SU-DHL-6 (cell line): Measurements from ENCODE around the gene ARHGAP8.
"Not testable (repeated sequence)": the region's sequence is repeated elsewhere in the genome, so short reads cannot be mapped to it uniquely, and the experiment has no call there.

ENCODE experiments used
- H2AFZ ChIP-seq: fragments of 200-600 bp; sonication (generic); 2 replicates; pipeline ENCODE4 v1.6.1; 2014; ENCODE audit warnings: low read depth, mild to moderate bottlenecking, moderate library complexity, mixed read lengths, antibody characterized with exemption, low read length; ENCODE audit not compliant: severe bottlenecking
- H3F3A ChIP-seq: fragments of 200-600 bp; shearing (Covaris generic); 2 replicates; pipeline ENCODE4 v1.6.0; 2016; ENCODE audit warnings: antibody characterized with exemption, mild to moderate bottlenecking; ENCODE audit not compliant: insufficient read depth
- H3K27ac ChIP-seq: fragments of 200-600 bp; sonication (generic); 2 replicates; pipeline ENCODE4 v1.5.1; 2016; ENCODE audit warnings: low read depth, mild to moderate bottlenecking, low read length, moderate library complexity, mixed read lengths
- H3K27me3 ChIP-seq: fragments of 200-600 bp; sonication (generic), shearing (Covaris generic); 2 replicates; pipeline ENCODE4 v1.6.0; 2014; ENCODE audit warnings: mild to moderate bottlenecking, low read length
- H3K36me3 ChIP-seq: fragments of 200-600 bp; sonication (generic); 2 replicates; pipeline ENCODE4 v1.6.1; 2014; ENCODE audit warnings: mild to moderate bottlenecking, low read length, mixed read lengths
- H3K4me2 ChIP-seq: fragments of 300-600, 200-600 bp; shearing (Covaris generic), sonication (generic); 2 replicates; pipeline ENCODE4 v1.6.0; 2014; ENCODE audit warnings: low read length, low read depth, mild to moderate bottlenecking; ENCODE audit not compliant: poor library complexity, severe bottlenecking
- H3K4me3 ChIP-seq: fragments of 200-600 bp; sonication (generic); 2 replicates; pipeline ENCODE4 v1.5.1; 2014; ENCODE audit warnings: antibody characterized with exemption, low read length, mild to moderate bottlenecking, mixed read lengths; ENCODE audit not compliant: insufficient read depth, poor library complexity, severe bottlenecking
- H3K79me2 ChIP-seq: fragments of 200-600 bp; sonication (generic); 2 replicates; pipeline ENCODE4 v1.6.1; 2014; ENCODE audit warnings: mild to moderate bottlenecking, low read length, moderate library complexity; ENCODE audit not compliant: insufficient read depth
- H3K9ac ChIP-seq: fragments of 200-600 bp; sonication (generic); 2 replicates; pipeline ENCODE4 v1.7.0; 2014; ENCODE audit warnings: mild to moderate bottlenecking, low read length
- H3K9me2 ChIP-seq: fragments of 200-600 bp; sonication (generic); replicated peaks from 2 replicates; pipeline ENCODE4 v1.6.1; 2014; ENCODE audit warnings: low read length; ENCODE audit not compliant: insufficient read depth
- H3K9me3 ChIP-seq: fragments of 200-600 bp; sonication (generic); 2 replicates; pipeline ENCODE4 v1.6.1; 2014; ENCODE audit warnings: low read length, mixed read lengths; ENCODE audit not compliant: insufficient read depth
- H4K20me1 ChIP-seq: fragments of 200-600 bp; sonication (generic); 2 replicates; pipeline ENCODE4 v1.6.1; 2014; ENCODE audit warnings: low read depth, mild to moderate bottlenecking, antibody characterized with exemption, low read length, moderate library complexity, mixed read lengths
- EZH2phosphoT487 ChIP-seq: fragments of 200-600 bp; sonication (generic), shearing (Covaris generic); conservative IDR thresholded peaks from 2 replicates; pipeline ENCODE4 v1.6.1; 2018; ENCODE audit warnings: mild to moderate bottlenecking, antibody characterized with exemption, low read length, moderate library complexity, mixed read lengths
- TF ChIP-seq, protein P1 (sequence below): fragments of 200-600 bp; sonication (generic); IDR thresholded peaks from one replicate; pipeline ENCODE4 v1.5.1; 2017; ENCODE audit warnings: antibody characterized with exemption, mild to moderate bottlenecking, low read length, moderate library complexity; ENCODE audit not compliant: insufficient read depth, poor library complexity, severe bottlenecking

ARHGAP8 gene

DNA sequence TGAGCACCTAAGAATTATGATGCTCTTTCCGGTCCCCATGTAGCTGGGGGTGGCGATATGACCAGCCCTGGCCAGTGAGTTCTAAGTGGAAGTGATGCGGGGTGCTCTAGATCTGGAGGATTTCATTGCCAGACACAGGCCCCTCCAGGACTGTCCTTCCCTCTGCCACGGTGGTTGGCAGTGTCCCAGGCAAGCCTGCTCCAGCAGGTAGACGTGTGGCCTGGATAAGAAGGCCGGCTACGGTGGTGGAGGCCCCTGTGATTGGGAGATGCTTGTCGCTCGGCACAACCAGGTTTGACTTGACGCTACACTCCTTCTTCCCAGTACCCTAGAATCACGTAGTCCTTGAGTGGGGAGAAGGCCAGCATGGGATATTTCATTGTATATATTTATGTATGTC, 9.1 kb upstream of the ARHGAP8 start:
- no peaks in the 10 kb centered on the region for H3K27me3 ChIP-seq
- H3F3A ChIP-seq: no peaks in the 10 kb centered on the region
- H3K4me3 ChIP-seq: no peak overlapping the region
- H3K36me3 ChIP-seq: no peaks in the 10 kb centered on the region
- no peaks in the 10 kb centered on the region for H3K9me3 ChIP-seq
- no peak overlapping the region for H3K4me2 ChIP-seq
- no peak overlapping the region for H3K27ac ChIP-seq
- TF ChIP-seq, protein P1, sequence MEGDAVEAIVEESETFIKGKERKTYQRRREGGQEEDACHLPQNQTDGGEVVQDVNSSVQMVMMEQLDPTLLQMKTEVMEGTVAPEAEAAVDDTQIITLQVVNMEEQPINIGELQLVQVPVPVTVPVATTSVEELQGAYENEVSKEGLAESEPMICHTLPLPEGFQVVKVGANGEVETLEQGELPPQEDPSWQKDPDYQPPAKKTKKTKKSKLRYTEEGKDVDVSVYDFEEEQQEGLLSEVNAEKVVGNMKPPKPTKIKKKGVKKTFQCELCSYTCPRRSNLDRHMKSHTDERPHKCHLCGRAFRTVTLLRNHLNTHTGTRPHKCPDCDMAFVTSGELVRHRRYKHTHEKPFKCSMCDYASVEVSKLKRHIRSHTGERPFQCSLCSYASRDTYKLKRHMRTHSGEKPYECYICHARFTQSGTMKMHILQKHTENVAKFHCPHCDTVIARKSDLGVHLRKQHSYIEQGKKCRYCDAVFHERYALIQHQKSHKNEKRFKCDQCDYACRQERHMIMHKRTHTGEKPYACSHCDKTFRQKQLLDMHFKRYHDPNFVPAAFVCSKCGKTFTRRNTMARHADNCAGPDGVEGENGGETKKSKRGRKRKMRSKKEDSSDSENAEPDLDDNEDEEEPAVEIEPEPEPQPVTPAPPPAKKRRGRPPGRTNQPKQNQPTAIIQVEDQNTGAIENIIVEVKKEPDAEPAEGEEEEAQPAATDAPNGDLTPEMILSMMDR: no peak
- no peak for TF ChIP-seq EZH2phosphoT487
- no peaks in the 10 kb centered on the region for H4K20me1 ChIP-seq
- H2AFZ ChIP-seq: no peak overlapping the region
- no peak overlapping the region for H3K9ac ChIP-seq
- no peaks in the 10 kb centered on the region for H3K79me2 ChIP-seq
- H3K9me2 ChIP-seq: no peaks in the 10 kb centered on the region

DNA sequence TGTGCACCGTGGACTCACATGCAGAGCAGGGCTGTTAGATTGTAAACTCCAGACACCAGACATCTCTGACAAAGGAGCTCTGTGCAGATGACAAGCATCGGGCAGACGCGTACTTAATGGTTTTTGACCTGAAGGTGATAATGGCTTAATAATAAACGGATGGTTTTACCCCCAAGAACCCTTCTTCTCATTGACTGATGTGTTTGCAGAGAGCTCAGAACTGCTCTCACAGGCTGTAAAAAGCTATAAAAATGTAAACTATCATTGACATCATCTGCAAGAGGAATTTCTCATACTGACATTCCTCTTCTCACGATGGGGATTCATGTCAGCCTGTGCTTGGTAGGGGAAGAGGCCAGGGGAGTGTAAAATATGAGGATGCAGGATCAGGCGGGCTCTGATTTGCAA, 8.6 kb upstream of the ARHGAP8 start:
- H3K9me3 ChIP-seq: no peaks in the 10 kb centered on the region
- H4K20me1 ChIP-seq: no peaks in the 10 kb centered on the region
- H3K27me3 ChIP-seq: no peaks in the 10 kb centered on the region
- no peak overlapping the region for H3K4me2 ChIP-seq
- H3F3A ChIP-seq: no peaks in the 10 kb centered on the region
- no peak overlapping the region for H3K4me3 ChIP-seq
- no peak overlapping the region for H3K9ac ChIP-seq
- TF ChIP-seq EZH2phosphoT487: no peak
- TF ChIP-seq, protein P1: no peak
- no peaks in the 10 kb centered on the region for H3K9me2 ChIP-seq
- no peak overlapping the region for H3K27ac ChIP-seq
- no peaks in the 10 kb centered on the region for H3K79me2 ChIP-seq
- H2AFZ ChIP-seq: no peak overlapping the region
- no peaks in the 10 kb centered on the region for H3K36me3 ChIP-seq

DNA sequence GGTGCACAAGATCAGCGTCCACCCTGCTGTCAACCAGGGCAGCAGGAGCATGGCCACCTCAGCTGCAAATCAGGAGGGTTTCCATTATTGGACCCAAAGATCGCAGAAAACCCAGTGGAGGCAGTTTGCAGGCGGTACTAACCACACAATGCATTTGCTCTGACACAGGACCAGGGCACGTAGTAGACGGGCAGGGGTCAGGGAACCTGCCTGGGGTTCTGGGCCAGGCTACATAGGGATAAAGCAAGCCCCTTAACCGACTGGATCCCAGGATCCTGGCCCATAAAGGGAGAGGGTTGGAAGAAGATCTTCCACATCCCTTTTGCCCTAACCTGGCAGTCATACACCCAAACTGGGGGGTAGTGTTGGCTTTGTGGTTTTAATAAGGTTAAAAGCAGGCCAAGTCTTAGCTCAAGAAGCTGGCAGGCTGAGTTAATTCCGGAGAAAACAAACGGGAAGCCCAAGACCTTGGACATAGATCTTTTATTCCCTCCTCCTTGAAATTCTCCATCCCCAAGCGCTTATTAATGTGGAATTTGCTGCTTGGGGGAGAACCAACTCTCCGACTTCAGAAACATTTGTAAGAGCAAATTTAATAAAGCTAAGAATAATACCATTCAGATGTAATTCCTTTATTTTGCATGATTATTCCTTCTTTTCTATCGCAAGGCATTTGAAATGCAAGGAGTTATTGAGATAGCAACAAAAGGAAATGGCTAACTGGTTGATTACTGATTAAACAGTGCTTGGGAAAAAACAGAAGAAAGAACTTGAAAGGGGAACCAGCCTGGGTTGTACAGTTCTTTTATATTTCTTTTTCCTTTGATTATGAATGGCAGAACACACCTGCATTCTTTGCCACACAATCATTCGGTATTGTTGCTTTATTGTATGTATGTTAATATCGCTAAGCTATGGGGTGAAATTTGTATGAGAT, 6.3 kb upstream of the ARHGAP8 start:
- no peak overlapping the region for H3K9ac ChIP-seq
- H3K4me3 ChIP-seq: no peak overlapping the region
- H3F3A ChIP-seq: no peaks in the 10 kb centered on the region
- no peaks in the 10 kb centered on the region for H3K9me3 ChIP-seq
- H3K4me2 ChIP-seq: no peak overlapping the region
- H3K27me3 ChIP-seq: no peaks in the 10 kb centered on the region
- no peaks in the 10 kb centered on the region for H3K9me2 ChIP-seq
- H2AFZ ChIP-seq: no peak overlapping the region
- H3K36me3 ChIP-seq: no peaks in the 10 kb centered on the region
- H3K27ac ChIP-seq: no peak overlapping the region
- TF ChIP-seq, protein P1: no peak
- TF ChIP-seq EZH2phosphoT487: no peak
- no peaks in the 10 kb centered on the region for H4K20me1 ChIP-seq
- no peaks in the 10 kb centered on the region for H3K79me2 ChIP-seq

DNA sequence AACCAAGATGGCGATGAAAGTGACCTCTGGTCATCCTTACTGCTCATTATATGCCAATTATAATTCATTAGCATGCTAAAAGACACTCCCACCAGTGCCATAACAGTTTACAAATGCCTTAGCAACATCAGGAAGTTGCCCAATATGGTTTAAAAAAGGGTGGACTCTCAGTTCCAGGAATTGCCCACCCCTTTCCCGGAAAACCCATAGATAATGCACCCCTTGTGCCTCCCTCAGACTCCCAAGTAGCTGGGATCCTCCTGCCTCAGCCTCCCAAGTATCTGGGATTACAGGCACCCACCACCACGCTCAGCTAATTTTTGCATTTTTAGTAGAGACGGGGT, 4.6 kb upstream of the ARHGAP8 start:
- not testable (repeated sequence) for H3K4me2 ChIP-seq, H3K9me2 ChIP-seq, H3K79me2 ChIP-seq, H3K4me3 ChIP-seq, H2AFZ ChIP-seq, H3K9ac ChIP-seq, H4K20me1 ChIP-seq, H3K9me3 ChIP-seq, H3K36me3 ChIP-seq, H3K27ac ChIP-seq, H3K27me3 ChIP-seq, H3F3A ChIP-seq
